Activated CD4-positive, alpha-beta memory T cell treated with anti-CD3 and anti-CD28 coated beads for 36 hours (primary cell): ENCODE data around the gene RAB31. TPM values are rescaled to one million over a fixed set of nuclear protein-coding genes. Genes with fewer than 3 reads are reported as not detected.

Source experiments
- CTCF ChIA-PET: fragments of 350-600 bp; sonication (Branson Sonifier 250); formaldehyde crosslinking; loops from one replicate; lab custom pipeline; 2021; ENCODE audit warnings: antibody characterized with exemption, inconsistent platforms; lab: Charles Lee
- POLR2A ChIA-PET: fragments of 350-600 bp; sonication (Branson Sonifier 250); formaldehyde crosslinking; loops from one replicate; lab custom pipeline; 2021; ENCODE audit warnings: antibody characterized with exemption; lab: Charles Lee
- DNase-seq: peaks from one replicate; pipeline ENCODE4 v3.0.0-alpha.2; 2020
- H3K27ac Mint-ChIP-seq: one replicate; pipeline ENCODE4 v1.8.0; 2021; ENCODE audit warnings: mixed read lengths
- H3K27me3 Mint-ChIP-seq: one replicate; pipeline ENCODE4 v1.8.0; 2021; ENCODE audit warnings: mixed read lengths
- H3K36me3 Mint-ChIP-seq: one replicate; pipeline ENCODE4 v1.8.0; 2021; ENCODE audit warnings: mixed read lengths
- H3K4me1 Mint-ChIP-seq: one replicate; pipeline ENCODE4 v1.8.0; 2021; ENCODE audit warnings: low read depth, mixed read lengths
- H3K4me3 Mint-ChIP-seq: one replicate; pipeline ENCODE4 v1.8.0; 2021; ENCODE audit warnings: mild to moderate bottlenecking, mixed read lengths
- H3K9me3 Mint-ChIP-seq: one replicate; pipeline ENCODE4 v1.8.0; 2021; ENCODE audit warnings: mixed read lengths
- intact Hi-C: fragments of 100-400 bp; cut with micrococcal nuclease; formaldehyde crosslinking; loops from one replicate; pipeline ENCODE4 v1.15.1; 2023
- total RNA-seq, 2 experiments: library from RNA; stranded (reverse); gene quantifications; one replicate each; pipeline ENCODE4 v1.2.3, GENCODE V29; 2021

Gene RAB31
- total RNA-seq, 2 experiments from 2014 or later = 0.58 to 0.71 TPM

DNA sequence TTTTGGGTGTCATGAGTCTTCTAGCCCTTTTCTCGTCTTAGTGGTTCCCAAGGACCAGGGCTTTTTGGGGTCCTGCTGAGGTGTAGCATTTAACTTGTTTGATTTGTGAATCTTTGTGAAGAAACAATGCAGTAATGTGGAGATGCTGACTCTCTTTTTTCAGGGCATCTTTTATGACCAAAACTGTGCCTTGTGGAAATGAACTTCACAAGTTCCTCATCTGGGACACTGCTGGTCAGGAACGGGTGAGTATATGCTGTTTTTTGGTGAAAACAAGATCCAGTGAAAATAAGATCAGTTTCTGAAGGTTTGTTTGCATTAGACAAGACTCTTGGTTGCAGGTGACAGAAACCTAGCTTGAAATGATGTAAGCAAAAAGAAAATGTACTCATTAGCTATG lies 83.9 kb downstream of the RAB31 start:
- peaks cover 2% of the 10 kb centered on the region for H3K36me3 Mint-ChIP-seq

DNA sequence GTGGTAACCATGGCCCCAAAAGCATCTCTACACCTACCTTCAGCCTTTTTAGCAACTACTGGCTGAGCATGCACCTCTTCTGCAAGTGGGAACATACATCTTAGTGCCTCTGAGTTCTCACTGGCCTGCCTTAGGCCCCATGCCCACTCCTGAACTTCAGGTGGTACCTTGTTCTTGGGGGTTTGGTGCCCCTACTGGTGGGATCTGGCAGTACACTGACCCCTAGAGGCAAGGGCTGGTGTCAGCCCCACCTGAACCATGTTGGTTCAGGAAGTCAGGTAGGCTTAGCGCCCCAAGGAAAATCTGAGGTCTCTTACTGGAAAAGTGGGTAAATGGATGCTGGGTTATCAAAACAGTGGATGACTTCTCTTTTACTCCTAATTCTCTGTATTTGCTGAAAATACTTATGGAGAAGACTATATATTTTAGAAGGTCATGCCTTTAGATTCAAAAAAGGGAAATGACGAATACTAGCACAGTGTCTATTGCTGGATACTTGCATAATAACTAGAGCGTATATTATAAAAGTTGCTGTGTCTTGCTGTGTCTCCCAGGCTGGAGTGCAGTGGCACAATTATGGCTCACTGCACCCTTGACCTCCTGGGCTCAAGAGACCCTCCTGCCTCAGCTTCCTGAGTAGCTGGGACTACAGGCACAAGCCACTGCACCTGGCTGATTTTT lies 84.6 kb downstream of the RAB31 start:
- peaks cover 15% of the 10 kb centered on the region for H3K27me3 Mint-ChIP-seq
- peak; percentile 49 for DNase-seq
- intact Hi-C loops = no loop called here
- no peaks in the 10 kb centered on the region for H3K4me1 Mint-ChIP-seq
- H3K9me3 Mint-ChIP-seq = peaks cover 3% of the 10 kb centered on the region
- ChIA-PET POLR2A (interaction anchor here (0.6 kb wide), 1 partner anchor 8 kb away, joined by 3 read pairs; no protein-coding TSS in a partner anchor), CTCF (interaction anchor here (1.0 kb wide), 1 partner anchor 8 kb away, joined by 3 read pairs; no protein-coding TSS in a partner anchor)
- no peak overlapping the region for H3K27ac Mint-ChIP-seq
- H3K4me3 Mint-ChIP-seq = no peak overlapping the region
- peaks cover 2% of the 10 kb centered on the region for H3K36me3 Mint-ChIP-seq

More for the DNA sequence above, 83.9 kb downstream of the RAB31 start:
- CTCF ChIA-PET = interaction anchor here (0.6 to 1.0 kb wide), 2 partner anchors 8 to 272 kb away, joined by 3 read pairs; no protein-coding TSS in a partner anchor
- Mint-ChIP-seq H3K27ac (no peak overlapping the region), H3K4me3 (no peak overlapping the region), H3K9me3 (peaks cover 3% of the 10 kb centered on the region), H3K27me3 (peaks cover 19% of the 10 kb centered on the region), H3K4me1 (no peaks in the 10 kb centered on the region)
- intact Hi-C loops = no loop called here
- POLR2A ChIA-PET = interaction anchor here (0.6 kb wide), 1 partner anchor 9 kb away, joined by 3 read pairs; no protein-coding TSS in a partner anchor
- no peak for DNase-seq

DNA sequence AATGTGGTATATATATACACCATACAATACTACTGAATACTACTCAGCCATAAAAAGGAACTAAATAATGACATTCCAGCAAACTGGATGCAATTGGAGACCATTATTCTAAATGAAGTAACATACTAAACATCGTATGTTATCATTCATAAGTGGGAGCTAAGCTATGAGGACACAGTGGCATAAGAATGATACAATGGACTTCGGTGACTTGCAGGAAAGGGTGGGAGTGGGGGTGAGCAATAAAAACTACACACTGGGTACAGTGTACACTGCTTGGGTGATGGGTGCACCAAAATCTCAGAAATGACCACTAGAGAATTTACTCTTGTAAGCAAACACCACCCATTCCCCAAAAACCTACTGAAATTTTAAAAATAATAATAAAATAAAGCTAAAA lies 87.9 kb downstream of the RAB31 start:
- no peak for DNase-seq
- Mint-ChIP-seq H3K9me3 (no peaks in the 10 kb centered on the region), H3K27me3 (peaks cover 12% of the 10 kb centered on the region), H3K36me3 (no peaks in the 10 kb centered on the region), H3K4me1 (no peaks in the 10 kb centered on the region), H3K4me3 (no peak overlapping the region), H3K27ac (no peak overlapping the region)
- POLR2A ChIA-PET = no interaction called here
- CTCF ChIA-PET = no interaction called here
- intact Hi-C loops = no loop called here

DNA sequence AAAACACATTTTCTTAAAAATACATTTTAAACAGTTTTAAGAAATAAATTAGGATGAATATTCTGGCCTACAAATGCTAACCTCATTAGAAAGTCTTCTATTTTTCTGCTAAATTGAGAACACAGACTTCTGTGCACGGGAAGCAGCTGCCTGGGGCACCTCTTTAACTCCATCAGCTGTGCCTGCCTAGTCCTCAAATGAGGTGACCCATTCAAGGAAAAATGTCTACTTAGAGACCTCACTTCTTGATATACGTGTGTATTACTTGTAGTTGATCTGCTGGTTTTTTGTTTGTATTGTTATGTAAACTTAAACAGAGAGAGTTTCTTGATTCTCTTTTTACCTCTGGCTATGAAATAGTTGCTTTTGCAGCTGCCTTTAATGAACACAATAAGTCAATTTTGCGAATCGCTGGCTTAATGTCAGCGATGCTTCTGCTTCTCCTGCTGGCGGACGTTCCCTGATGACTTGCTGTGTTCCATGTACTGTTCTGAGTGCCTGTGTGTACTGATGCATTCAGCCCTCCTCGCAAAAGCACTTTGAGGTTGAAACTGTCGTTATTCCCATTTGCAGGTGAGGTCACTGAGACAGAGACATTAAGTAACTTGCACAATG lies 88.9 kb downstream of the RAB31 start:
- DNase-seq = no peak
- H3K9me3 Mint-ChIP-seq = no peaks in the 10 kb centered on the region
- H3K4me1 Mint-ChIP-seq = no peaks in the 10 kb centered on the region
- no peaks in the 10 kb centered on the region for H3K36me3 Mint-ChIP-seq
- H3K27ac Mint-ChIP-seq = no peak overlapping the region
- ChIA-PET POLR2A (no interaction called here), CTCF (no interaction called here)
- peaks cover 16% of the 10 kb centered on the region for H3K27me3 Mint-ChIP-seq
- H3K4me3 Mint-ChIP-seq = no peak overlapping the region
- intact Hi-C loops = no loop called here

DNA sequence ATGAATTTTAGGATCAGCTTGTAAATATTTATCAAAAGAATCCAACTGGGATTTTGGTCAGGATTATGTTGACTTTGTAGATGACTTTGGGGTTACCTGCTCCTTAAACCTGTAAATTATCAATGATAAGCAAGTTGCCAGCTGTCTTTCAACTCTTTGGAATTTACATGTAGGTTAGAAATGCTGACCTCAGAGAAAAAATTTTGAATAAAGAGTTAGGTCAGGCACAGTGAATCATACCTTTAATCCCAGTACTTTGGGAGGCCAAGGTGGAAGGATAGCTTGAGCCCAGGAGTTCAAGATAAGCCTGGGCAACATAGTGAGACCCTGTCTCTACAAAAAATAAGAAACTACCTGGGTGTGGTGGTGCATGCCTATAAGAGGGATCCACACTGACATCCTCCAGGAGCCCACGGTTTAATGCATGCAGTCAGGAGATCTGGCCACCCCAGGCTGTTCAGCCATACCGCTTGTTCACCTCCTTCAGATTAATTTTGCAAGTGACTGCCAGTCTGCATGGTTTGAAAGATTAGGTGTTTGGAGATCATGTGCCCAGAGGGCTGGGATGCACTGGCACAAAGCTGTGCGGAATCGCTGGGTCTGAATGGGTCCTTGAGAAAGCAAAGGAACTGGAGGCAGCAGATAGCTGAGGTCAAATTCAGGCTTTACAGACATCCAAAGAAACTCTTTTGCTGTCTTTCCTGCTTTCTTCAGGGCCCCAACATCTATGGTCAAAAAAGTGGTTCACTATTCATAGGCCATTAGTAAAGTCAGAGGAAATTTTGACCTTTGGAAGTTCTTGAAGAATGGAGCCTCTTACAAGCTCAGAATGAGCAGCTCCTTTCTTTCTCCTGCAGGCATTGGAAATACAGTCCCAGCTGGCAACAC lies 94.3 kb downstream of the RAB31 start:
- no peak overlapping the region for H3K4me3 Mint-ChIP-seq
- H3K27me3 Mint-ChIP-seq = peaks cover 6% of the 10 kb centered on the region
- ChIA-PET CTCF (interaction anchor here (1.6 kb wide), 1 partner anchor 31 kb away, joined by 3 read pairs; no protein-coding TSS in a partner anchor), POLR2A (no interaction called here)
- no peaks in the 10 kb centered on the region for H3K4me1 Mint-ChIP-seq
- no peaks in the 10 kb centered on the region for H3K9me3 Mint-ChIP-seq
- intact Hi-C loops = no loop called here
- no peak for DNase-seq
- H3K36me3 Mint-ChIP-seq = no peaks in the 10 kb centered on the region
- H3K27ac Mint-ChIP-seq = no peak overlapping the region

DNA sequence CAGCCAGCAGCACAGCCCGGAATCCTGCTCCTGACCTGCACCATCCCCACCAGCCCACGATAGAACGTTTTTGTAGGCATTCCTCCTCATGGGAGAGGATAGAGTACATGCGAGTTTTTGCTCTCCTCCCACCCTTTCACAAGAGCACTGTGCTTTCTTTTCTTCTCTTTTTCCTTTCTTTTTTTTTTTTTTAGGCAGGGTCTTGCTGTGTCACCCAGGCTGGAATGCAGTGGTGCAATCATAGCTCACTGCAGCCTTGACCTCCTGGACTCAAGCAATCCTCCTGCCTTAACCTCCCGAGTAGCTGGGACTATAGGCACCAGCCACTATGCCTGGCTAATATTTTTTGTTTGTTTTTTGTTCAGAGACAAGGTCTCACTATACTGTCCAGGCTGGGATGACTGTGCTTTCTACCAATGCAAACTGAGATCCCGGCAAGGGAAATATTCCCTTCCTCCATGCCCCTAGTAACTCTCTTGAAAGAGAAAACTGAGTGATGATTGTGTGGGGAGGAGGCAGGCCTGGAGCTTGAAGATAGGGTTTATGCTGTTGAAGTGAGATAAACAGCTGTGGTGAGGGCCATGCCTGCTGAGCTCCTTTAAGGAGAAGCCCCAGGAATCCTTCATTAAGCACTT lies 95.1 kb downstream of the RAB31 start:
- Mint-ChIP-seq H3K27ac (no peak overlapping the region), H3K4me3 (no peak overlapping the region), H3K36me3 (no peaks in the 10 kb centered on the region), H3K9me3 (no peaks in the 10 kb centered on the region), H3K27me3 (peaks cover 6% of the 10 kb centered on the region), H3K4me1 (no peaks in the 10 kb centered on the region)
- ChIA-PET POLR2A (no interaction called here), CTCF (interaction anchor here (1.6 kb wide), 1 partner anchor 32 kb away, joined by 3 read pairs; no protein-coding TSS in a partner anchor)
- no peak for DNase-seq
- intact Hi-C loops = no loop called here

DNA sequence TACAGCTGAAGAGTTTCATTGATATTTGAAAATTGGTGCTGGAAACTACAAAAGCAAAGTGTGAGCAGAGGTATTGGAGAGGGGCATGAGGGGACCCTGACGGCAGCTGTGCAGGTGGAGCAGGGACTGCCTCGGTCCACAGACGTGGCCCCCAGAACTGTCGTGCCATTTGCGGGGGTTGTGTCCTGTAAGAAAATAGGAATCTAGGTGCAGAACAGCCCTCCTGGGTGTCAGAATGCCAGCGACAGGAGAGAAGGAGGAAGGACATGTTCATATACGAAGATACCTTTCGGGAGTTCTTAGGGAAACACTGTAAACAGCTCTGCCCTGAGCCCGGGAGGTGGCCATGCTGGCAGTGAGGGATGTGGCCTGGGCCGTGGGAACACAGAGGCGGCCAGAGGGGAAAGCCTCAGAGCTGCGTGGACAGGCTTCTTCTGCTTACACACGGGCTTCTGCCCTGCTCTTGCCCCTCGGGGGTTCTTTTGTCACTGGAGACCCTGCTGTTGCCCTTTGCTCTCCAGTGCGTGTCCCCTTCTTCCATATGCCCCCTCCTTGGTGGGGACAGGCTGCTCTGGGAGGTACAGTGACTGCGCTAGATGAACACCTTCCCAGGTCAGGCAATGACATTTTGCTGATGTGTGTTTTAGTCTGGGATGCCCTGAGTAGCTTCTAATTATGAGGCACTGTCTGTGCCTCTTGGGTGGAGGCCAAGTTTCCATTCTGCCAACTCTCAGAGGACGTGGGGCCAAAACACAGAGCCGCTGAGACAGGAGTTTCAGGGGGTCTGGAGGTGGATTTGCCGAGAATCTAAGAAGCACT lies 95.8 kb downstream of the RAB31 start:
- Mint-ChIP-seq H3K4me3 (no peak overlapping the region), H3K4me1 (no peaks in the 10 kb centered on the region), H3K9me3 (no peaks in the 10 kb centered on the region), H3K27me3 (peaks cover 6% of the 10 kb centered on the region), H3K27ac (no peak overlapping the region), H3K36me3 (no peaks in the 10 kb centered on the region)
- no peak for DNase-seq
- ChIA-PET POLR2A (no interaction called here), CTCF (no interaction called here)
- intact Hi-C loops = no loop called here

DNA sequence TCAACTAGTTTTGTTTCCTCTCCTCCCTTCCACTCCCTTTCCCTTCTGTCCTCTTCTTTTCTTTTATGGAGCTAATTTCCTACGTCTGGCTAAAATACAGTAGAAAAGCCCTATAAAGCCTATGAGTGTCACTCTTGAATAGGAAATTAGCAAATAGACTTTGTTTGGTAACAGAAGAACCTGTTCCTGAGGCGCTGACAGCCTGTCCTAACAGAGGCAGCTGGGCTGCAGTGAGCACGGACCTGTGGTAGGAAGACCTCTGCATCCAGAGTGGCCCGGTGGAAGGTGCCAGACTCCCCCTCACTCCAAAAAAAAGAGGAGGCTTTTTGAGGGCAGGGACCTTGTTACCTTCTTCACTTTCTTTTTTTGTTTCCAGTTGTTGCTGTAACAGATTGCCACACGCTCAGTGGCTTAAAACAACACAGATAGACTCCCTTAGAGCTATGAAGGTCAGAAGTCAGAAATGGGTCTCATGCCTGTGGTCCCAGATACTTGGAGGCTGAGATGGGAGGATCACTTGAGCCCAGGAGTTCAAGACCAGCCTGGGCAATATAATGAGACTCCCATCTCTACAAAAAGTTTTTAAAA lies 96.5 kb downstream of the RAB31 start:
- no peak overlapping the region for H3K27ac Mint-ChIP-seq
- intact Hi-C loops = no loop called here

DNA sequence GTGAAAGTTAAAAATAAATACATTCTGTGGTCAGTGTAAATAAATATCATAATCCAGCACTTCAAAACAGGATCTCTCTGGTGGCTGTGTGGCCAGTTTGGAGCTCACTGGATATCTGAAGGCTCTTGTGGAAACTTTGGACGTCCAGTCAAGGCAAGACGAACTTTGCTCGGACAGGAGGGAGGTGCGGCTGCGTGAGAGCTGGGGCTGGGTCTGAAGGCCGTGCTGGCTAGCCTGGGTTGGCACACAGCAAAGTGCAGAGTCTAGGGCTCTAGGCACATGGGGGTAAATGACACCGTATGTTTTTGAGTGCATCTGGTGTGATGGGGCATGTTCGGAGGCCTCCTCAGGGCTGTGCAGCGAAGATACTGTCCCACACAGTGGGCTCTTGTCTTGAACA lies 98.8 kb downstream of the RAB31 start:
- H3K9me3 Mint-ChIP-seq = no peaks in the 10 kb centered on the region
- H3K27ac Mint-ChIP-seq = no peak overlapping the region
- ChIA-PET CTCF (no interaction called here), POLR2A (no interaction called here)
- no peak for DNase-seq
- no peaks in the 10 kb centered on the region for H3K4me1 Mint-ChIP-seq
- H3K36me3 Mint-ChIP-seq = no peaks in the 10 kb centered on the region
- intact Hi-C loops = no loop called here
- peaks cover 3% of the 10 kb centered on the region for H3K27me3 Mint-ChIP-seq
- H3K4me3 Mint-ChIP-seq = no peak overlapping the region

More for the DNA sequence above, 96.5 kb downstream of the RAB31 start:
- ChIA-PET POLR2A (no interaction called here), CTCF (no interaction called here)
- H3K4me1 Mint-ChIP-seq = no peaks in the 10 kb centered on the region
- H3K27me3 Mint-ChIP-seq = peaks cover 6% of the 10 kb centered on the region
- H3K4me3 Mint-ChIP-seq = no peak overlapping the region
- no peaks in the 10 kb centered on the region for H3K9me3 Mint-ChIP-seq
- no peak for DNase-seq
- no peaks in the 10 kb centered on the region for H3K36me3 Mint-ChIP-seq

DNA sequence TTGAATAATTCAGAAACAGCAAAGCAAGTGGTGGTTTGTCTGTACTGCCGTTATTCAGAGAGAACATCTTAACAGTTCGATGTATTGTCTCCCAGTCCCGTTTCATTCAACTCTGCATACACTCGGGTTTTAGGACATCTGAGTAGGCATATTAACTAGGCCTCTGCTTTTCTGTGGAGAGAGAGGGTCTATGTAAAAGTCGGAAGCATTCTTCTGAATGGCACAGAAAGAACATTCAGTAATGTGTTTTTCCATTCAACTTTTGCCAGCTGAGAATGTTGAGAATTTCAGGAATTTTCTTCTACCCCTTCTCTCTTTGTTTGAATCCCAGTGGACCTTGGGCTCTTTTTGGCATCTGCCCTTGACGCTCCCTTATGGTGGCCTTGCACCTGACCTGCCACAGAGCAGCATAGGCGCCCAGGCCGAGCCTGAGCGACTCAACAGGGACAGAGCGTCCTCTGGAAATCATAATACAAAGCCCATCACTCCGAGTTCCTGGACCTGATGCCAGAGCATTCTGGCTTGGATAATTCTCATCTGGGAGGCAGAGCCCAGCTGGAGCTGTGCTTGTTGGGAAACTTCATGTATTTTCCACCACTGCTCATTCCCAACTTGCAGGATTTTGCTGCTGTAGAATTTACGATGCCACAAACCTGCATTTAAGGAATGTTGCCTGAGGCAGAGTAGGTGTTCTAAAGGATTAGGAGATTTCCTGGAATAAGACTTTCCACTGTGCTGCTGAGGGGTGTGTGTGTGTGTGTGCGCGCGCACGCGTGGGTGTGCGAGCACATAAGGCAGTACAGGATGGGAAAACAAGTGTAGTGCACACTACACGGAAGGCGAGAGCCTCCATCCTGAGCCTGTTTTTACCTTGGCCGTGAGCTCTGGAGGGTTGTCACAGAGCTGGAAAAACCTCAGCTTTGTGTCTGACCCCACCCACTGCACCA lies 100.5 kb downstream of the RAB31 start:
- Mint-ChIP-seq H3K4me1 (no peaks in the 10 kb centered on the region), H3K27ac (no peak overlapping the region), H3K9me3 (no peaks in the 10 kb centered on the region), H3K27me3 (no peaks in the 10 kb centered on the region), H3K36me3 (no peaks in the 10 kb centered on the region), H3K4me3 (no peak overlapping the region)
- intact Hi-C loops = no loop called here
- no peak for DNase-seq
- ChIA-PET CTCF (no interaction called here), POLR2A (no interaction called here)
